Non-pigmented ciliary epithelial cell (primary cell): ENCODE data around the gene NEDD8.

Experiments used
- DNase-seq: peaks from one replicate; pipeline ENCODE4 v3.0.0-alpha.2; 2010; ENCODE audit warnings: low read depth

Gene NEDD8

GRCh38 chr14:24263848-24264247 lies 31.7 kb upstream of the NEDD8 start:
- no peak for DNase-seq

- no peak for DNase-seq
These were observed 30.9 kb upstream of the NEDD8 start, which contains the start of gene TGM1 for GRCh38 chr14:24262821-24263733. TGM1 (minus strand) TSS chr14:24263177; CDS start chr14:24262352, 825 bp downstream.

DNA sequence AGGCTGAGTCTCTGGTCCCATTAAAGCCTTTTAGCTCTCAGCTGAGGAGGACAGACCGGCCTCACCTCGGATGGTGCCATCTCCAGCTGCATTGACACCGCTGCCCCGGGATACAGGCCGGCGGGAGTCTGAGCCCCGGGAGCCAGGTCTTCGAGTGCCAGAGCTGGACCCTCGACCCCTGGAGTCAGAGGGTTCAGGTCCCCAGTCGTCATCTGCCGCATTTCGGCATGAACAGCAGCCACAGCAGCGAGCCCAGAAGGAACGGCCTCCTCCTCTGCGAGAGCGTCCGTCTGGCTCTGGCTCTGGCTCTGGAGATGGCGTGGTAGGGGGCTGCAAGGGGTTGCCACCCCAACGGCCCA lies 29.8 kb upstream of the NEDD8 start:
- no peak for DNase-seq

DNA sequence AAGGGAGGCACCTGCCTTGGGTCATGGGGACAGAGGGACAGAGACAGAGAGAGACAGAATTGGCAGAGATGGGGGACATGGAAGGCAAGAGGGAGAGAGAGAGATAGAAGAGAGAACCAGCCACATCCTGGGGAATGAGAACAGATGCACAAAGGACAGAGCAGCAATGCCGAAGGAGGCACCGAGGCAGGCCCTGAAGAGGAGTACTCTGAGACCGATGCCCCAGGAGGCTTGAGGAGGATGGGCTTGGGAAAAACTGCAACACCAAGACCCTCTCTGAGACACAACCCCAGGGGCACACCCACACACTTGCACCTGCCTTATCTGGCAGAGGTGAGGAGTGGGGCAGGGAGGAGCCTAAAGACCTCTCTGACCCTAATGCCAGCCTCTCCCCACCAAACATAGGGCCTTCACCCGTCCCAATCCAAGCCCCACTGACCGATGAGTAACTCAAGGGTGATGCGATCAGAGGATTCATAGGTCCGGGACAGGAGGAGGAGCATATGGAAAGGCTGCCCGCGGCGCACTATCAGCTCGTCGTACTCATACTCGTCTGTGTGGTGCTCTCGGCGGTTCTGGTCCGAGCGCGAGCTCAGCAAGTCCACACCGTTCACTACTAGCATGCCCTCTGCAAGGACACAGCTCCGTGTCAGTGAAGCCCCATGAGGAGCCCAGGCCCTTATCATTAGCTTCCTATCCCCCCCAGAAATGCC lies 29.2 kb upstream of the NEDD8 start:
- no peak for DNase-seq

GRCh38 chr14:24260780-24261157 lies 28.6 kb upstream of the NEDD8 start:
- no peak for DNase-seq

GRCh38 chr14:24260026-24260779 lies 28.0 kb upstream of the NEDD8 start:
- DNase-seq, result no peak

DNA sequence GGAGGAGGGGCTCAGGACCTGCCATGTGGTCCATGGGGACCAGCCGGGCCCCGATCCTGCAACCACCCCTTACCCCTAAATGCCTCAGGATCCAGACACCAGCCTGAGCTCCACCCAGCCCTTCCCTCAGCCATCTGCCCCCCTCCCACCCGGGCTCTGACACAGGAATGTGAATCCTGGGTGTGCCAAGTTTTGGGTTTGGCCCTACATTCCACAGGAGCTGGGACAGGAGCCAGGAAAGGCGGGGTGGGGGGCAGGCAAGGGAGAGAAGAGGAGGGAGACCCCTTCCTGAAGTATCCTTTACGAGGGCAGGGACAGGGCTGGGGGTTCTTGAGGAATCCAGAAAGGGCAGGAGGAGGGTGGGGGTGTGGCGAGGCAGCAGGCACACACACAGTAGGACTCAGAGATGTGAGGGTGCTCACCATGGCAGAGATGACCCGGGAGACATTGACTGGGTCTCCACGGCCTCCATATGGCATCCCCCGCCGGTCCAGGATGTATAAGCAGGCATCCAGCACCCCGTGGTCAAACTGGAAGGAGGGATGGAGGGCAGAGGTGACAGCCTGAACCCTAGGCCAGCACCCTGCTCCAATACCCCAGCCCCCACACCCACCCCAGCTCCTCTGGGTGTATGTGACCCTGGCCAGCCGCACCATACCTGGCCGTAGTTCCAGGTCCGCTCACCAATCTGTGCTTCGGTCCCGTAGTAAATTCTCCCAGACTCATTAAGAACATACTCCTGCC lies 27.3 kb upstream of the NEDD8 start:
- no peak for DNase-seq

DNA sequence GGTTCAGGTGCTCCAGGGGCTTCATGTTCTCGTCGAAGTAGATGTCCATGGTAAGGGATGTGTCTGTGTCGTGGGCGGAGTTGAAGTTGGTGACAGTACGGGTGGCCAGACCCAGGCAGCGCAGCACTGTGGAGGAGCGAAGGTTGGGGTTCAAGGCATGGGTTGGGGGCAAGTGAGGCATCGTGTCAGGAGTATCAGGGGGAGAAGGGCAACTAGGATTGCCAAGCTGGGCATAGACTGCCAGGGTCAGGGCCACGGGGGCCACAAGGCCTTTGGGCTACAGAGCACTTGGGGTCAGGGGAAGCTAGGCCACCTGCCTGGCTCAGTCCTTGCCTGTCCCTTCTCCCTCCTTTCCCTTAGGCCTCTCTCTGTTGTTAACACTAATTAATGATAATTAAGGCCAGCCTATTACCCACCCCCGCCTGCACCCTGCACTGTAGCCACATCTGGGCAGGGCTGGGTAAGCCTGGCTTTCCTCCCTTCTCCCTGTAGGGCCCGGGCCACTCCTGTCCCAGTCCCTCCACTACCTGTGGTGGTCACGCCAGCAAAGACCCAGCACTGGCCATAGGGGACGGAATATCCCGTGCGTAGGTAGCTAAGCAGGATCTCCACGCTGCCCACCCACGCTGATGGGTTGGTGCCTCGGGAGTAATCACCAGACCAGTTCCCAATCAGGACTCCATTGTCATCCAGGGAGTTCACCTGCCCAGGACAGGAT lies 26.5 kb upstream of the NEDD8 start:
- DNase-seq, result no peak

GRCh38 chr14:24258119-24258518 lies 26.0 kb upstream of the NEDD8 start:
- DNase-seq, result no peak

DNA sequence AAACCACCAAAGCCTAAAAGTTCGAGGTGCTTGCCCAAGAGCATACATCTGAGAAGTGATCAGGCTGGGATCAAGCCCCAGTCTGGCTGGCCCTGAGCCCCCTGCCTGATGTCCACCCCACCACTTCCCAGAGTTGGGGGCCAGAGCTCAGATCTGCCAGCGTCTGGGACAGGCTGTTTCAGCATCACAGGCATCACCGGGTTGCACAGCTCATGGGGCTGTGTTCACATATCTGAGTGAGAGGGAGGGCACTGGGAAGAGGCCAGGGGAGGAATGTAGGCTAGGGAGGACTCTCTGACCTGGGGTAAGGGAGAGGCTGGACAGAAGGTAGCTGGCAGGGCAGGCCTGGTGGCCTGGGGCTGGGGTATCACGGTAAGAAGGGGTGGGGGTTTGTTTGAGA lies 24.8 kb upstream of the NEDD8 start:
- DNase-seq, result no peak

GRCh38 chr14:24255931-24256711 lies 24.0 kb upstream of the NEDD8 start:
- no peak for DNase-seq

GRCh38 chr14:24255438-24255837 lies 23.3 kb upstream of the NEDD8 start:
- DNase-seq, result no peak

GRCh38 chr14:24254630-24255392 lies 22.6 kb upstream of the NEDD8 start:
- DNase-seq, result no peak

DNA sequence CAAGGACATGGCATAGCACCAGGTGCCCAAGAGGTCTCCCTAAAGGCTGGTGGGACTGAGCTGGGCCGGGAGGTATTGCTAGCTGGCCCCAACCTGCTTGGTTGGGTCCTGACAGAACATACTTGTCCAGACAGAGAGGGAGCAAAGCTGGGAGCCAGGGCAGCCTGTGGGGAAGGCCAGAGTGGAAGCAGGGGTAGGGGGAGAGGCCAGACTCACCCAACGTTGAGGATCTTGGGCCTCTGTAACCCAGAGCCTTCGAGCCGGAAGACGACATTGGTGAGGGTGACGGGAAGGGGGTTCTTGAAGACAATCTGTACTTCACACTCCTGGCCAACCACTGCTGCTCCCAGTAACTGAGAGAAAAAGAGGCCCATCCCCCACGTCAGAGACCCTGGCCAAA lies 21.8 kb upstream of the NEDD8 start:
- no peak for DNase-seq

DNA sequence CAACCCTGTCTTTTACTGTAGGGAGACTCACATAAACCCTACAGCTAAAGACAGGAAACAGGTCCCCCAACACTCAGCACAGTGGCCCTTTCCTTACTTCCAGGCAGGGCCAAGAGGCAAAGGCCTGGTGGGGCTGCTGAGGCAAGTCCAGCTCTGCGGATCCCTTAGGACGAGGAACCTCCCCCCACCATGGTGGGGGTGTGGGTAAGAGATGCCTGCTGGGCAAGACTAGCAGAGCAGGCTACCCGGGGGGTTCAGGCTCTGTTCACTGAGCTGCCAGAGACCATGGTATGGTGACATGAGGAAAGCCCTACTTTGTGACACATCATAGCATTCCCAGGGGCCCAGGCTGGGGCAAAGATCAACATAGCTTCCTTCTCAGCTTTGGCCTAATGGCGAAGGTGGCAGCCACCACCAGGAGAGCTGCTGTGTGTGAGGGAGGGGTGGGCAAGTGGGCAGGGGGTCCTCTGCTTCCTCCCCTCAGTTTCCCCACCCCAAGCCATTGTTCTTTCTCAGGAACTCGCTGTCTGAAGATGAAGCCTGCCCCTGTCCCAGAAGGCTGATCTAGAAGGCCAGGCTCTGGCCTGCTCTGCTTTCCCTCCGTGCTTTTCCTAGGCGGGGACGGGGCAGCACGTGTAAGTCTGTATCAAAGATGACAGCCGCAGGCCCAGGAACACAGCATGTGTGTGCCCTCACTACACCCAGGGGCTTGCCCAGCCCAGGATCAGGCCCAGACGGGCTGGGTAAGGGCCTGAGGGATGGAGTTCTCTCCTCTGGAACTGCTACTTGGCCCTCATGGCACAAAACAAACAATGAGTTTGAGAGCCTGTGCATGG lies 20.3 kb upstream of the NEDD8 start:
- DNase-seq, result no peak

- DNase-seq, result no peak
These were observed 19.7 kb upstream of the NEDD8 start for GRCh38 chr14:24251880-24252288.

- no peak for DNase-seq
These were observed 18.2 kb upstream of the NEDD8 start for GRCh38 chr14:24250354-24250753.

GRCh38 chr14:24249230-24250021 lies 17.3 kb upstream of the NEDD8 start:
- DNase-seq, result no peak
